ENCODE data around the gene SLC22A9.

- TF ChIP-seq CTCF (IDR thresholded peaks at IDR 0.05) (no peak), POLR2A (IDR thresholded peaks at IDR 0.05) (no peak)
These were observed 26.1 kb downstream of the SLC22A9 start for GRCh38 chr11:63395697-63396096.
